Activated T-cell treated with anti-CD3 and anti-CD28 coated beads, Interleukin-2, amount 50 U/mL, for 1 hour (primary cell): ENCODE data around the gene LENG9.

Experiments
- DNase-seq: peaks from one replicate; pipeline ENCODE4 v3.0.0-alpha.2; 2020

Gene LENG9

DNA sequence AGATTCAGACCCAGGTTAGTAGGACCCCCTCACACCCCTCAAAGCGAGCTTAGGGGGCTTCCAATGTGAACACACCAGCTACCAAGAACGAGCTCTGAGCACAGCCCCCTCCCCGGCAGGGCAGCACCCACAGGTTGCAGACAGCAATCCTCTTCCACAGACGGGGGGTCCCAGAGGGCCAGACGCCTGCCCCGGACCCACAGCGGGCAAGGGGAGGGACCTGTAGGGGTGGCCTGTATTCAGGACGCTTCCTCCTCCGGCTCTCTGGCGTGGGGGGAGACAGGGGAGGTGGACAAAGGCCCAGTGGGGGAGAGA is 43.6 kb downstream of the LENG9 start:
- no peak for DNase-seq

DNA sequence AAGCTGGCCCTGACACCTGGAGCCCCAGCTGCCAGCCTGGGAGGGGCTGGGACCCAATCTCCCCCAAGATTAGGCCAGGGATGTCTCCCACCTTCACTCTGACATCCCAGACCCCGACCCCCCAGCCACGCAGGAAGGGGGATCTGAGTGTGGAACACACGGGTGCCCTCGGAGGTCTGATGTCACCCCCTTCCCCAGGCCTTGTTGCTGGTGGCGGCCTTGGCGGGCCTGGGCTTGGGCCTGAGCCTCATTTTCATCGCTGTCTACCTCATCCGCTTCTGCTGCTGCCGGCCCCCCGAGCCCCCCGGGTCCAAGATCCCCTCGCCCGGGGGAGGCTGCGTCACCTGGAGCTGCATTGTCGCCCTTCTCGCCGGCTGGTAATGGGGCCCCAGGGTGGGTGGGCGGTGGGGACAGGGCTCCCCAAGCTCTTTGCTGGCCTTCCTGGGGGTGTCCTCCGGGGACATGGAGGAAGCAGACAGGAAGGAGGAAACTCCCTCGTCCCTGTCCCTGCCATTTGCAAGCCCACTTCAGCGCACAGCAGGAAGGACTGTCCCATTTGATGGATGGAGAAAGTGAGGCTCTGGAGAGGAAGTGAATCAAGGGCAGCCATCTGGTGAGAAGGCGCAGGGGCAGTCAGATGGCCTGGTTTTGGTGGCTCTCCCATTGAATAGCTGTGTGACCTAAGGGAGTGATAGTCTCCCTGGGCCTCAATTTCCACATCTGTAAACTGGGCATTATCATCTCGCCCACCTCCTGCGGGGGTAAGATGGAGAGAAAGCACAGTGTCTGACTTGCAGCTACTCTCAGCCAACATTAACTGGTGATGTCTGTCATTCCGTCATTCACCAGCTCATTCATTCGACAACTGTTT is 44.4 kb downstream of the LENG9 start:
- no peak for DNase-seq

DNA sequence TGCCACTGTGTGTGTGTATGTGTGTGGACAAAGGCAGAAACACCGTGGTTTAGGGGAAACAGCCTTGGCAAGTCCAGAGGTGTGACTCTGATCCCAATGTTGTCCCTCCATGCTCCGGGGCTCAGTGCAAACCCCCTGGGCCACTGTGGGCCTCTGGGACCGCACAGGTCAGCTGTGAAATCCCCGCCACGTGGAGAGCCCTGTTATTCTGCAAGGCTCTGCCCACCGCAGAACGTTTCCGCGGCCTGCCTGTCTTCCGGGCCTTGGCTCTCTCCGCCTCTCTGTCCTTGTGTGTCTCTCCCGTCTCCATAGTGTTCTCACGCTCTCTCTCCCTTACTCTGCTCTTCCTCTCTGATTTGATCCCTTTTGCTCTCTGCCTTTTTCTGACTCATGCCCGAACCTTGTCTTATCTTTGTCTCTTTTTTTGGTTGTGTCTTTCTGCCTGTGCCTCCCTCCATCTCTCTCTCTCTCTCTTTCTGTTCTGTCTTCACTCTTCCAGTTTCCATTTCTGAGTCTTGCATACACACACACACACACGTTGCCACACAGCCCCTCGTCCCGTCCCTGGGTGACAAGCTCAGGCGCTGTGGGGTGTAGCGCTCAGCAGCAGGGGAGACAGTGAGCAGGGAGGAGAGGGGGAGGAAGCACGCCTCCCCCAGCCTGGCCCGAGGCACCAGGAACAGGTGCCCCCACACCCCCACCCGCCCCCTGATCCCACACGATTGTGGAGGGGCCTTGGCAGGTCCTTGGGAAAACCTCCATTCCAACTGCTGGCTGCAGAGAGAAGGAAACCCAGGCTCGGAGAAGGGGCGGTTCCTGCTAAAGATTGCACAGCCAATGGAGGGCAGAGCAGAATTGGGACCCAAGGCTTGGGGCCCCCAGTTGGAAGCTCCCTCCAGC is 45.3 kb downstream of the LENG9 start:
- no peak for DNase-seq

DNA sequence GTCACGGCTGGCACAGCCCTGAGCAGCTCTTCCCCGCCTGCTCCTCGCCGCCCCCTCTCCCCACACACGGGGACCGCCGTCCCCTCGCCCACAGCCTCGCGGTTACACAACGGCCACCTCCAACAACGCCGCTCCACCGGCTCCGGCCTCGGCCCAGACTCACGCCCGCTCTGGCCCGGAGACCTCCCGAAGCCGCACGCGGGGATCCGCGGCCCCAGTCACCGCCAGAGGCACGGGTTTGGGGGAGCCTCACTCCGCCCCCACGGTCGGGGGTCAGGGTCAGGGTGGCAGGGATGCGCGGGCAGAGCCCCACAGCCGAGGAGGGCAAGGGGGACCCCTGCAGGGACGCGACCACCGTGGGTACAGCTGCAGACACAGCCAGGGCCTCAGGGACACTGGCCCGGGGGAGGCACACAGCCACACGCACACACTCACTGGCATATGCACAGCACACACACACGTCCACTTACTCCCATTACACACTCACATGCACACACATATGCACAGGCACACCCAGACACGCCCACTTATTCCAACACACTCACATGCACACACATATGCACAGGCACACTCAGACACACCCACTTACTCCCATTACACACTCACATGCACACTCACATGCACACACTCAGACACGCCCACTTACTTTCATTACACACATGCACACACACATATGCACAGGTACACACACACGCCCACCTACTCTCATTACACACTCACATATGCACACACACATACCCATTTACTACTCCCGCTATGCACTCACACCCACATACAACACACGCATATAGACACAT is 46.7 kb downstream of the LENG9 start:
- DNase-seq = no peak

DNA sequence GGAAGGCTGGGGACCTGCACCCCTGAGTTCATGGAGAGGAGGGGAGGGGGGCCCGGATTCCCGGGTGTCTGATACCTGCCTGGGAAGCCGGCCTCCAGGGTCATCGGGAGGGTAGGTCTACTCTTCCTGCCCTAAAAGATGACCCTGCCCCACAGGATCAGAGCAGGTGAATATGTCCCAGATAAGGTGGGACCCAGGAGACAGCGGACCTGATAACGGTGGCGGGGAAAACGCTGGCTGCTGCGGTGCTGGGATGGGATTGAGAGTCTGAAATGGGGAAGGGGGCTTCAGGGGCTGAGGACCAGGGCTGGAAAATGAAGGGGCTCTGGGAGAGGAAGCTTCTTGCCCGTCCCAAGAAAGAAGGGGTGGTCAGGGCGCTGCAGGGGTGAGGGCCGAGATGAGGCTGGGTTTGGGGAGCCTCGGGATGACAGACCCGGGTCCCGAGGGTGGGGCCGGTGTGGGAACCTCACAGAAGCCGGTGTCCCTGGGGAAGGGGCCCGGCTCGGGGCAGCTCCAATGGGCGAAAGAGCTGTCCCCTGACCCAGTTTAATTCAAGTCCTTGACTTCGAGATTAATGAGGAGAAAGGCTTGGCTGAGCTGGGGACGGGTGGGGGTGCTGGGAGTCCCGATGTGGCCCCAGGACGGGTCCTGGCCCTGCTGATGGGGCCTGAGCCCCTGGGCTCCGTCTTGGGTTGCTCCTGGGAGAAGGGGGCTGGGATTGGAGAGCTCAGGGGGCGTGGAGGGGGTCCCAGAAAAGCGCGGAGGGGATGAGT is 47.5 kb downstream of the LENG9 start:
- DNase-seq = no peak

DNA sequence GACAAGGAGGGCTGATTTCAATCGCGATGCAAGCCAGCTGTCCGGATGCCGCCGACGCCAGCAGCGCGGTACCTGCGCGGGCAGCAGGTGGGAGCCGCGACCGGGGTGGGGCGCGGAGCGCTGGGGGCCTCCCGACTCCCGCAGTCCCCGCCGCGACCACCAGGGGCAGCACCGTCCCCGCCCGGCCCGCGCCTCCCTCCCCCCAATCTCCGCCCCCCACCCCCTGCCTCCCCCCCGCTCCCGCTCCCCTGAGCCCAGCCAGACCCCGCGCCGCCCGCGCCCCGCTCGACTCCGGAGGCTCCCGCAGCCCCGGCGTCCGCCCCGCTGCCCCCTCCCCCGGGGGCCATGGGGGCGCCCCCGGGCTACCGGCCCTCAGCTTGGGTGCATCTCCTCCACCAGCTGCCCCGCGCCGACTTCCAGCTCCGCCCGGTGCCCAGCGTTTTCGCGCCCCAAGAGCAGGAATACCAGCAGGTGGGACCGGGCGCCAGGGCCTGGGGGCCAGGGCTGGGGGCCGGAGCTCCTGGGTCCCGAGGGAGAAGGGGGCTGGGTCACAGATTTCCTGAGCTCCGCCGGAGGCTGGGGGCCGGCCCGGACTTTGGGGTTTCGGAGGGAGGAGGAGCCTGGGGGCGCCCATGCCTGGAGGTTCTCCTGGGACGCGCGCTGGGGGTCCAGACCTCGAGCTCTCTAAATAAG is 48.2 kb downstream of the LENG9 start, which contains the start of gene TTYH1:
TTYH1 (plus strand) TSS at position 257 of the 693 bp plus-strand sequence; CDS start at position 346, 89 bp downstream.
- DNase-seq = peak; percentile 60

DNA sequence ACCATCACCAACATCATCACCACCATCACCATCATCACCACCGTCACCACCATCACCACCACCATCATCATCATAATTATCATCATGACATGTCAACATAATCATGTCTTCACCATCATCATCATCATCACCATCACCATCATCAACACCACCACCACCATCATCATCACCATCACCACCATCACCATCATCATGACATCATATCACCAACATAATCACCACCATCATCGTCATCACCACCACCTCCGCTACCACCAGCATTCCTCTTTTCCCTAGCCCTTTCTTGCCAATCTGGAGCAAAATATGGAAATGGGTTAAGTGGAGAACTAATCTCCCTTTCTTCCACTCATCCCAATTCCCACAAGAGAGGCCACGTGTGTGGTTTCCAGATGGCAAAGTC is 49.4 kb downstream of the LENG9 start:
- DNase-seq = no peak

DNA sequence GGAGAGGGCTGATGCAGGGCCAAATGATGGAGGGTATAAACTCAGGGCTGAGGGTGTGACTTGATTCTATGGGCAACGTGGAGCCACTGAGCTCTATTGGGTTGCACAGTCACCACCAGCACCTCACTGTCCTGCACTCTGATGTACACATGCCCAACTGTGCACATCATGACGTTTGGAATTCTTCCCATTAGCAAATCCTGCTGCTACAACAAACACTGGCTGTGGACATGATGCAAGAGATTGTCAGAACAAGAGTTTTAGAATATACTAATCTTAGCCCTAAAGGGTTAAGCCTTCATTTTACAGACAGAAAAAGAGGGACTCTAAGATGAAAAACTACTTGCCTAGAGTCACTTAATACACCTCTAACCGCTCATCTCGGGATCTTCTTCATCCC is 50.7 kb downstream of the LENG9 start:
- no peak for DNase-seq
